SK-N-SH treated with all-trans-retinoic acid at 6 μM for 48 hours (cell line): ENCODE measurements around the gene ADCK1.
A peak's percentile ranks its signal among the peaks of the same experiment; 100 is the strongest.
"Not testable (repeated sequence)": the region's sequence is repeated elsewhere in the genome, so short reads cannot be mapped to it uniquely, and the experiment has no call there.

ENCODE experiments used
- ATAC-seq: fragments of 200-7000 bp; cut with Tn5 transposase; 3 replicates; pipeline ENCODE4 v1.9.1; 2020; ENCODE audit warnings: mild to moderate bottlenecking, moderate library complexity
- ARNTL ChIP-seq: fragments of 450-650 bp; formaldehyde crosslinking; IDR thresholded peaks from 2 replicates; pipeline ENCODE4 v1.5.0; 2020; ENCODE audit warnings: low read depth, mild to moderate bottlenecking, moderate library complexity, borderline replicate concordance
- BACH2 ChIP-seq: fragments of 250-450 bp; sonication (Bioruptor Pico); IDR thresholded peaks from 2 replicates; pipeline ENCODE4 v1.9.0; 2021; ENCODE audit warnings: mild to moderate bottlenecking, borderline replicate concordance
- CREB5 ChIP-seq: fragments of 250-450 bp; sonication (Bioruptor Pico); IDR thresholded peaks from 2 replicates; pipeline ENCODE4 v1.5.1; 2020; ENCODE audit warnings: low read depth, mild to moderate bottlenecking, moderate library complexity
- CSDC2 ChIP-seq: fragments of 250-450 bp; sonication (Bioruptor Pico); IDR thresholded peaks from 2 replicates; pipeline ENCODE4 v1.5.0; 2020; ENCODE audit warnings: mild to moderate bottlenecking, moderate library complexity
- ESRRG ChIP-seq: fragments of 250-450 bp; sonication (Bioruptor Pico); IDR thresholded peaks from 2 replicates; pipeline ENCODE4 v1.6.1; 2021; ENCODE audit warnings: mild to moderate bottlenecking
- GLIS3 ChIP-seq: fragments of 250-450 bp; sonication (Bioruptor Pico); IDR thresholded peaks from 2 replicates; pipeline ENCODE4 v1.5.0; 2020; ENCODE audit warnings: mild to moderate bottlenecking, moderate library complexity
- ISL1 ChIP-seq: fragments of 250-450 bp; sonication (Bioruptor Pico); IDR thresholded peaks from 2 replicates; pipeline ENCODE4 v2.1.2; 2022; ENCODE audit warnings: mild to moderate bottlenecking, moderate library complexity
- OSR1 ChIP-seq: fragments of 250-450 bp; sonication (Bioruptor Pico); IDR thresholded peaks from 2 replicates; pipeline ENCODE4 v1.8.0; 2022; ENCODE audit warnings: moderate library complexity, mild to moderate bottlenecking, inconsistent platforms
- PATZ1 ChIP-seq: fragments of 250-450 bp; sonication (Bioruptor Pico); IDR thresholded peaks from 2 replicates; pipeline ENCODE4 v1.8.0; 2020; ENCODE audit warnings: mild to moderate bottlenecking, moderate library complexity, borderline replicate concordance
- POU6F1 ChIP-seq: fragments of 250-450 bp; sonication (Bioruptor Pico); IDR thresholded peaks from 2 replicates; pipeline ENCODE4 v1.8.0; 2021; ENCODE audit warnings: low read depth, mild to moderate bottlenecking, moderate library complexity, borderline replicate concordance
- PPARA ChIP-seq: fragments of 250-450 bp; sonication (Bioruptor Pico); IDR thresholded peaks from 2 replicates; pipeline ENCODE4 v1.5.0; 2020; ENCODE audit warnings: mild to moderate bottlenecking, borderline replicate concordance
- RARB ChIP-seq: fragments of 250-450 bp; sonication (Bioruptor Pico); IDR thresholded peaks from 2 replicates; pipeline ENCODE4 v1.8.0; 2021; ENCODE audit warnings: mild to moderate bottlenecking, moderate library complexity
- SNAI2 ChIP-seq: fragments of 250-450 bp; sonication (Bioruptor Pico); IDR thresholded peaks from 2 replicates; pipeline ENCODE4 v1.5.0; 2020; ENCODE audit warnings: mild to moderate bottlenecking, moderate library complexity
- TCF4 ChIP-seq: fragments of 250-450 bp; sonication (Bioruptor Pico); IDR thresholded peaks from 2 replicates; pipeline ENCODE4 v1.8.0; 2021; ENCODE audit warnings: mild to moderate bottlenecking, moderate library complexity, borderline replicate concordance
- TOX ChIP-seq: fragments of 250-450 bp; sonication (Bioruptor Pico); IDR thresholded peaks from 2 replicates; pipeline ENCODE4 v1.8.0; 2021; ENCODE audit warnings: mild to moderate bottlenecking, moderate library complexity, borderline replicate concordance
- TSHZ2 ChIP-seq: fragments of 250-450 bp; sonication (Bioruptor Pico); IDR thresholded peaks from 2 replicates; pipeline ENCODE4 v1.5.0; 2020; ENCODE audit warnings: mild to moderate bottlenecking, moderate library complexity
- ZC3H10 ChIP-seq: fragments of 250-450 bp; sonication (Bioruptor Pico); IDR thresholded peaks from 2 replicates; pipeline ENCODE4 v1.5.1; 2021; ENCODE audit warnings: mild to moderate bottlenecking, moderate library complexity
- ZFP3 ChIP-seq: fragments of 250-450 bp; sonication (Bioruptor Pico); IDR thresholded peaks from 2 replicates; pipeline ENCODE4 v1.5.0; 2020; ENCODE audit warnings: mild to moderate bottlenecking, moderate library complexity
- ZFP30 ChIP-seq: fragments of 450-650 bp; formaldehyde crosslinking; IDR thresholded peaks from 2 replicates; pipeline ENCODE4 v1.5.0; 2022; ENCODE audit warnings: mild to moderate bottlenecking, moderate library complexity
- ZNF565 ChIP-seq: fragments of 450-650 bp; formaldehyde crosslinking; conservative IDR thresholded peaks from 2 replicates; pipeline ENCODE4 v1.5.0; 2020; ENCODE audit warnings: low read depth, mild to moderate bottlenecking, moderate library complexity
- ZNF70 ChIP-seq: fragments of 450-650 bp; formaldehyde crosslinking; IDR thresholded peaks from 2 replicates; pipeline ENCODE4 v1.5.0; 2020; ENCODE audit warnings: mild to moderate bottlenecking, moderate library complexity
- ZNF8 ChIP-seq: fragments of 450-650 bp; formaldehyde crosslinking; IDR thresholded peaks from 2 replicates; pipeline ENCODE4 v1.5.0; 2020; ENCODE audit warnings: mild to moderate bottlenecking, moderate library complexity

Gene ADCK1

GRCh38 chr14:77791225-77791600 lies 8.7 kb upstream of the ADCK1 start:
- TF ChIP-seq ZFP30 (CRISPR knock-in tag): no peak
- no peak for TF ChIP-seq ZNF8 (CRISPR knock-in tag)
- no peak for TF ChIP-seq CREB5 (CRISPR knock-in tag)
- no peak for TF ChIP-seq GLIS3 (CRISPR knock-in tag)
- no peak for TF ChIP-seq TSHZ2 (CRISPR knock-in tag)
- no peak for TF ChIP-seq ARNTL (CRISPR knock-in tag)
- TF ChIP-seq BACH2 (CRISPR knock-in tag): no peak
- TF ChIP-seq ISL1 (CRISPR knock-in tag): no peak
- TF ChIP-seq ZFP3: no peak
- TF ChIP-seq ZC3H10 (CRISPR knock-in tag): no peak
- TF ChIP-seq RARB: no peak
- no peak for TF ChIP-seq PATZ1 (CRISPR knock-in tag)
- no peak for TF ChIP-seq OSR1 (CRISPR knock-in tag)
- TF ChIP-seq SNAI2 (CRISPR knock-in tag): no peak
- TF ChIP-seq ESRRG: no peak
- no peak for TF ChIP-seq PPARA (CRISPR knock-in tag)
- no peak for TF ChIP-seq TOX (CRISPR knock-in tag)
- TF ChIP-seq ZNF70 (CRISPR knock-in tag): no peak
- no peak for ATAC-seq

GRCh38 chr14:77793255-77793654 lies 6.7 kb upstream of the ADCK1 start:
- not testable (repeated sequence) for ATAC-seq

GRCh38 chr14:77794357-77794756 lies 5.6 kb upstream of the ADCK1 start:
- ATAC-seq: no peak

GRCh38 chr14:77799456-77799855 lies 453 bp upstream of the ADCK1 start:
- ATAC-seq: peak; percentile 2; the same call in 1 of the 3 replicates

More at GRCh38 chr14:77794357-77794756, 5.6 kb upstream of the ADCK1 start:
- TF ChIP-seq CSDC2 (CRISPR knock-in tag) (no peak), ZNF70 (CRISPR knock-in tag) (no peak), TOX (CRISPR knock-in tag) (no peak), TCF4 (no peak), OSR1 (CRISPR knock-in tag) (no peak), RARB (no peak), PATZ1 (CRISPR knock-in tag) (no peak), BACH2 (CRISPR knock-in tag) (no peak), ZNF565 (CRISPR knock-in tag) (no peak), ESRRG (no peak), POU6F1 (no peak), CREB5 (CRISPR knock-in tag) (no peak), ISL1 (CRISPR knock-in tag) (no peak), GLIS3 (CRISPR knock-in tag) (no peak), ARNTL (CRISPR knock-in tag) (no peak)
